GM19328 (cell line): ENCODE measurements around the gene MRPS27.

Source experiments
- ATAC-seq: cut with Tn5 transposase; IDR thresholded peaks from one replicate; pipeline ENCODE4 v1.9.1; 2021; ENCODE audit warnings: mild to moderate bottlenecking, moderate library complexity; ENCODE audit not compliant: unreplicated experiment

The MRPS27 gene

GRCh38 chr5:72292411-72292810 lies 27.6 kb downstream of the MRPS27 start:
- ATAC-seq, result no peak

- ATAC-seq, result no peak
Observed at GRCh38 chr5:72291601-72292000, 28.4 kb downstream of the MRPS27 start.

DNA sequence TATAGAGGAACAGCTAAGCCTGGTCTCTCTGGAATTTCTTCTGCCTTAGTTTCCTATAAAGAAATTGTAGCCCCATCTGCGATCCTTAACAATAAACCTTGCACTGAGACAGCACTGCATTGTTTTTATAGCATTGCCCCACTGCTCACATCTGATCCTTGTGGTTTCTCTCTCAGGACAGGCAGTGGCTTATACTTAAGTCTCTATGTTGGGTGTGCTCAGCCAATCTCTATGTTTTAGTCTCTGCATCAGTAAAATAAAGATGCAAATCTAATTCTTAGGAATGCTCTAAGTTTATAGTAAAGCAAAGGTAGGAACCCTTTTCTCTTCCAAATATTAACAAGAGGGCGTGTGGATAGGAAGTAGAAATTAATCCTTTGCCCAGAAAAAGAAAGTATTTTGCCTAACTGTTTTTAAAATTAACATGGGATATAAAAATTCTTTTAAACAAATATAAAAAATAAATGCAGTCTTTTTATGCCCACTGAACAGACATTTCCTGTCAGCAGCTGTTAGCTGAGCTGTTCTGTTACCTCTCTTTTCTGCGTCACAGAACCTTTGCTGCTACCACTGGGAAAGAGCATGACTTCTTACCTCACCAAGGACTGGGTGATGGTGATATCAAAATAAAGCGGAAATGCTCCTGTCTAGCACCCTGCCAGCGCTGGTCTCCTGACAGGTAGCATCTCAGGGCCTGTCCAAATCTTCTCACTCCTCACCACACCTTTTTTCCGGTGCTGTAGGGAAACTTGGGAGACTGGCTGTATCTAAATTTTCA lies 29.5 kb downstream of the MRPS27 start:
- no peak for ATAC-seq

DNA sequence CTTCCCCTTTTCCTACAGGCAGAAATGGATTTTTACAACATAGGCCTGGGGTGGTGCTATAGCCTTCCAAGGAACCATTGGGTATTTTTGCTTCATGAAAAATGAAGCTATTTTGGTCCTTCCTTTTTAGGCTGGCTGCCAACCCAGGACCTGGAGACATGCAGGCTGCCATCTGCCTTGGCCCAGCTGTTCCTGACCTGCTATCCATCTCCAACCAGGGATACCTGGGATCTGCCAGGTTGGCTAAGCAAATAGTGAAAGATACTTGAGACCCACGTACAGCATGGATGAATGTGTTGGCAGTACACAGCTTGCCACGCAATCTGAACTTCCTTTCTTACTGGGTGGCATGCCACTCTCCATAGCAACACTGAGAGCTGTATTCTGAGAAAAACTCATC lies 31.1 kb downstream of the MRPS27 start:
- no peak for ATAC-seq

GRCh38 chr5:72286798-72287197 lies 33.2 kb downstream of the MRPS27 start:
- ATAC-seq, result no peak

DNA sequence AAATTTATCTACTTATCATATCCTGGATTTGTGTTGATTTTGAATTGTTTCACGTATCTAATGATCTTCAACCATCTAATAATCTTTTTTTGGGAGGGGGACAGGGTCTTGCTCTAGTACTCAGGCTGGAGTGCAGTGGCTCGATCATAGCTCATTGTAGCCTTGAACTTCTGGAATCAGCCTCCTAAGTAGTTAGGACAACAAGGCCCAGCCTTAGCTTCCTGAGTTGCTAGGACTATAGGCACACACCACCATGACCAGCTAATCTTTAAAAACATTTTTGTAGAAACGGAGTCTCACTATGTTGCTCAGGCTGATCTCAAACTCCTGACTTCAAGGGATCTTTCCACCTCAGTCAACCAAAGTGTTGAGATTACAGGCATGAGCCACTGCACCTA lies 34.6 kb downstream of the MRPS27 start:
- ATAC-seq, result no peak

DNA sequence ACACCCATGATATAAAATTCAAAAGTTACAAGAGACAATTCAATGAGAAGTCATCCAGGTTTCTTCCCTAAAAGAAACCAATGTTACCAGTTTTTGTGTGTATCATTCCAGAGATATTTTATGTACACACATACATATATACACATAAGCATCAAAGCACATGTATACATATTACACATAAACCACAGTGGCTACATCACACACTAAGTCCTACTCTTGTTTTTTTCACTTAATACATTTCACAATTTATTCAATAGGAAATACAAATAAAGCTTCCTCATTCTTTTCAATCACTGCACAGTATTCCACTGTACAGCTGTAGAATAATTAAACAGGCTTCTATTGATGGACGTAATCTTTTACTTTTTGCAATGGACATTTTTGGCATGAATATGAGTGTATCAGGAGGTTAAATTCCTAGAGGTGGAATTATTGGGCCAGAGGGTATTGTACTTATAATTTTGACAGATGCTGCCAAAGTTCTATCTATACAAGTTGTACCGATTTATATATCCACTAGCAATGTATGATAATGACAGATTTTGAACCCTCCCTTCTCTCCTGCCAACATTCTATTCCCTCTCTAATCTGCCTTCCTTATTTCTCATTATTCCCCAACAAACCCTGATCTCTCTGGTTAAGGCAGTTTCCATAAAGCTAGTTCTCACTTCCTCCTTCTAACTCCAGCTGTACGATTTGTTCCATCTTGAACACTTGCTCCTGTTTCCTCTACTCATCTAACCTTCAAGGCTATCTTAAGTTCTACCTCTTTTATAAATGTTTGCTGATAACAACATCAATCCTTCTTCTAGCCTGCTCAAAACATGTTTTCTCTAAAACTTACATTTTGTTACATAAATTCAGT lies 35.2 kb downstream of the MRPS27 start:
- ATAC-seq, result no peak

DNA sequence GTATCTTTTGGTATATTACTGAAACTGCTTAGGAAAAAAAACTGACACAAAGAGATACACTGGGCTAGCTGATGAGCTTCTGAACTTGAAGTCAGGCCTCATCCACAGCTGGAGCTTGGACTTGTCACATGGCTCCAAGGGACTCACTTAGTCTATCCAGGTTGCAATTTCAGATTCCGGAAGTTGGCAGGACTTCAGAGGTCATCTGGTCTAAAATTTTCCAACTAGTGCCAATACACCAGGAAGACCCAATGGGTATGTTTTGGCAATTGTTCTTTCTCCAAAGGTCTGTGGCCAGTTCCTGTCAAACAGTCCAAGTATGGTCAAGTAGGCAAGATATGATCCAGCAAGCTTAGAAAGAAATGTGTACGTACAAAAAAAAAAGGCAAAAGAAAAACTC lies 36.7 kb downstream of the MRPS27 start:
- ATAC-seq, result no peak

DNA sequence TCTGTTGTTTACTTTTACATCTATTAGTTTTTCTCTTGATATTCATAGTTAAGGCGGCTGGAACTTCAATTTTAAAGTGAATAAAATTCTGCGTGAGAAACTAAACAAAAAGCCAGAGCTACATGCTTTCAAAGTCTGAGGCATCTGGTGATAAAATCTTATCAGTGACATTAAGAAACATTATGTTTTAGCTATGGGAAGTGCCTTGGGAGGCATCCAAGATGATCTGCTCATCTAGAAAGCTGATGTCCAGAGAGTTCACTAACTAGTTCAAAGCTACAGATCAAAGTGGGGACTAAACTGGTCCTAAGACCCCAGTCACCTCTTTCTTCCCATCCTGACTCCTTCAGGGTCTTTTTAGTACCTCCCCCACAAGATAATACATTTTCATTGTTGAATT lies 37.2 kb downstream of the MRPS27 start:
- no peak for ATAC-seq

DNA sequence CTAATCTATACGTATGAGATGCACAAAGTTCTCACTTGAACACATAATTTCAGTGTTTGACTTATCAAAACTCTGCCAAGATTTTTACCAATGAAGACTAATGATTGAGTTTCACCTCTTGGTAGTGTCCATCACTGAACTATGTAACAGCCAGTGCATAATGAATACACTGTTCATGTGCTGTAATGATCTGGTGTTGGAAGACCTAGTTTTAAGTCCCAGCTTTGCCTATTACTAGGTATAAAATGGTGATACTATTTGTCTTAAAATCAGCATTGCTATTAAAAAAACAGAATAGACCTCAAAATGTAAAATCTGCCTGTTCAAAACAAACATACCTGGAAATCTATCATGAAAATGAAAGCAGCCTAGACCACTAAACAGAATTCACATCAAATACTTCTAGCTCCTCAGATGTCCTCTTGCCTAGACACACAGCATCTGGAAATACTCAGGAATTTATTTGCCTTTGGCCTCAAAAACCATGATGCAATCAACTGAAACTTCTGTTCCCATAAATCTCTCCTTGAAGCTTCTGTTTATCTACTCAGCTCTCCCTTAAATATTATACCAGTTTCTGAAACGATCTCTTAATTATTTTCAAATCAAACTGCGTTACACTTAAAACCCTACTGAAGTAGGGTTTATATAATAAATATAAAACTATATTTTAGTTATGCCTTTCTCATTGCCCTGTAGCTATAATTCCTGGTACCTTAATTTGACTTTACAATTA lies 38.1 kb downstream of the MRPS27 start:
- no peak for ATAC-seq

DNA sequence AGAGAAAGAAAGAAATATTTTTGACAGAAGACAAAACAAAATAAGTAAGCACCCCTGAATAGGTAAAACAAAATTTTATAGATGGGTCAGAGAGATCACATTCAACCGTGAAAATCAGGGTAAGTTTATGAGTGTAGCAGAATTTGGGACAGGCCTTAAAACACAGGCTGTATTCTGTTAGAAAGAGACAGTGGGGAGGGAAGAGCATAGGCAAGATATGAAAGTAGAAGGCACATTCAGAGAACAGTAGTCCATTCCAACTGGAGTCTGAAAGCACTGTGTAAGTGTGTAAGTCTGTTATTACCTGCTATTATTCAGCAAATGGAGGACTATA lies 38.6 kb downstream of the MRPS27 start:
- ATAC-seq, result no peak

GRCh38 chr5:72280581-72281069 lies 39.4 kb downstream of the MRPS27 start:
- ATAC-seq, result no peak

- ATAC-seq, result no peak
Observed at GRCh38 chr5:72276219-72276752, 43.8 kb downstream of the MRPS27 start.

- no peak for ATAC-seq
Observed at GRCh38 chr5:72273547-72273946, 46.5 kb downstream of the MRPS27 start.

DNA sequence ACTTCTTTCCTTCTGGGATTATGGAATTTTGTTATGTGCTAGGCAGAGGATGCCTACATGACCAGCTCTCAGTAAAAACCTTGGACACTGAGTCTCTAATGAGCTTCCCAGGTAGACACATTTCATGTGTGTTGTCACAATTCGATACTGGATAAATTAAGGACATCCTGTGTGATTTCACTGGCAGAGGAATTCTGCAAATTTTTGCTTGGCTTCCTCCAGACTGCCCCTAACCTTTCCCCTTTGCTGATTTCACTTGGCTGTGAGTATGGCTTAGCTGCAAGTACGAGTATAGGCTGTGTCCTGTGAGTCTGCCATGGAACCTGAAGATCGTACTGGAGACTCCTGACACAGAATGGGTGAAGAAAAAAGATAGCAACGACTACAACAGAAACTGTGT lies 47.6 kb downstream of the MRPS27 start:
- ATAC-seq, result no peak

GRCh38 chr5:72271702-72272101 lies 48.3 kb downstream of the MRPS27 start:
- ATAC-seq, result no peak

- ATAC-seq, result no peak
Observed at GRCh38 chr5:72270037-72270436, 50.0 kb downstream of the MRPS27 start.

DNA sequence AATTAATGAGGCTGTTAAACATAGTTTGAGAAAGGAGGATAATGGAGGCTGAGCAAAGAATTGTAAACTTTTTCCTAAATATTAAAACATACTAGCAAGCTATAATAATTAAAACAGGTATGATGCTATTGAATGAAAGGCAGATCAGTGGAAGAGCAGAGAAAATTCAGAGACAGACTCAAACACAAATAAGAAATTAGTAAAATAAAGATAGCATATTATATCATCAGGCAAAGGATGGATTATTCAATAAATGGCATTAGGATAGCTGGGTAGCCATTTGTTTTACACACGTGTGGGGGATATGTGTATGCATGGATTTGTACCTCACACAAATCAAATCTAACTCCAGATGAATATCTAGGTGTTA lies 50.6 kb downstream of the MRPS27 start:
- no peak for ATAC-seq

- no peak for ATAC-seq
Observed at GRCh38 chr5:72268753-72269410, 51.2 kb downstream of the MRPS27 start.

- no peak for ATAC-seq
Observed at GRCh38 chr5:72268260-72268659, 51.8 kb downstream of the MRPS27 start.

GRCh38 chr5:72267685-72268084 lies 52.4 kb downstream of the MRPS27 start:
- ATAC-seq, result no peak
